HG03521 (cell line): ENCODE data around the gene ZNF319.

Experiments
- ATAC-seq: cut with Tn5 transposase; IDR thresholded peaks from one replicate; pipeline ENCODE4 v1.9.1; 2021; ENCODE audit warnings: mild to moderate bottlenecking, moderate library complexity; ENCODE audit not compliant: unreplicated experiment

Gene ZNF319

GRCh38 chr16:57999971-58000705 is at the start of gene ZNF319:
Gene ZNF319, minus strand, starts transcription at chr16:58000672. Its CDS starts 2,407 bp downstream, at chr16:57998265.
- ATAC-seq, result peak; percentile 27

GRCh38 chr16:58049232-58050185 is 49.0 kb upstream of the ZNF319 start:
- ATAC-seq, result no peak

GRCh38 chr16:58048494-58049231 is 48.2 kb upstream of the ZNF319 start:
- ATAC-seq, result no peak

- ATAC-seq, result no peak
Observed at GRCh38 chr16:58047557-58048348, 47.3 kb upstream of the ZNF319 start.

GRCh38 chr16:58046936-58047335 is 46.5 kb upstream of the ZNF319 start:
- no peak for ATAC-seq

GRCh38 chr16:58046054-58046881 is 45.8 kb upstream of the ZNF319 start:
- no peak for ATAC-seq

GRCh38 chr16:58045096-58045495 is 44.6 kb upstream of the ZNF319 start:
- ATAC-seq, result no peak

- ATAC-seq, result no peak
Observed at GRCh38 chr16:58044266-58045019, 44.0 kb upstream of the ZNF319 start.

- no peak for ATAC-seq
Observed at GRCh38 chr16:58043571-58044155, 43.2 kb upstream of the ZNF319 start.

GRCh38 chr16:58042886-58043515 is 42.5 kb upstream of the ZNF319 start:
- no peak for ATAC-seq

GRCh38 chr16:58042001-58042885 is 41.8 kb upstream of the ZNF319 start:
- ATAC-seq, result no peak

- no peak for ATAC-seq
Observed at GRCh38 chr16:58041628-58041955, 41.1 kb upstream of the ZNF319 start.

GRCh38 chr16:58040945-58041627 is 40.6 kb upstream of the ZNF319 start:
- no peak for ATAC-seq

- no peak for ATAC-seq
Observed at GRCh38 chr16:58040496-58040846, 40.0 kb upstream of the ZNF319 start.

- no peak for ATAC-seq
Observed at GRCh38 chr16:58039829-58040495, 39.5 kb upstream of the ZNF319 start.

GRCh38 chr16:58038219-58038641 is 37.8 kb upstream of the ZNF319 start:
- ATAC-seq, result no peak
